IMR-90 (cell line): Measurements from ENCODE around the gene OSTN.

ENCODE experiments used
- CTCF ChIP-seq: conservative IDR thresholded peaks from 2 replicates; pipeline ENCODE4 v1.5.1; 2012; ENCODE audit warnings: mild to moderate bottlenecking, low read depth, low read length, improper control_type of control experiment
- FOS ChIP-seq: fragments of 150-350 bp; IDR thresholded peaks from 2 replicates; pipeline ENCODE4 v1.6.1; 2016; ENCODE audit warnings: low read depth, low read length
- MAFK ChIP-seq: IDR thresholded peaks from 2 replicates; pipeline ENCODE4 v1.6.1; 2012; ENCODE audit warnings: low read depth, low read length, improper control_type of control experiment
- MXI1 ChIP-seq: IDR thresholded peaks from 2 replicates; pipeline ENCODE4 v1.6.1; 2012; ENCODE audit warnings: low read depth, mild to moderate bottlenecking, low read length, moderate library complexity, borderline replicate concordance
- POLR2A ChIP-seq: IDR thresholded peaks from 2 replicates; pipeline ENCODE4 v1.6.1; 2012; ENCODE audit warnings: mild to moderate bottlenecking, low read depth, low read length
- RCOR1 ChIP-seq: IDR thresholded peaks from 2 replicates; pipeline ENCODE4 v1.6.1; 2012; ENCODE audit warnings: mild to moderate bottlenecking, low read length, improper control_type of control experiment; ENCODE audit not compliant: insufficient replicate concordance
- USF2 ChIP-seq: fragments of 150-350 bp; IDR thresholded peaks from 2 replicates; pipeline ENCODE4 v1.6.1; 2017; ENCODE audit warnings: mild to moderate bottlenecking, antibody characterized with exemption, low read length, low read depth

- TF ChIP-seq CTCF = no peak
- TF ChIP-seq POLR2A = no peak
- no peak for TF ChIP-seq USF2
- TF ChIP-seq RCOR1 = no peak
- no peak for TF ChIP-seq FOS
- TF ChIP-seq MAFK = no peak
- no peak for TF ChIP-seq MXI1
Observed at GRCh38 chr3:191198480-191198879, 561 bp upstream of the OSTN start.
